Measurements from ENCODE around the gene EPS8L2. TPM values are rescaled to one million over a fixed set of nuclear protein-coding genes. Genes with fewer than 3 reads are reported as not detected.

The EPS8L2 gene
- total RNA-seq, 3 donors from 2014 or later, result 5.2 to 13.0 (median 7.0) TPM

DNA sequence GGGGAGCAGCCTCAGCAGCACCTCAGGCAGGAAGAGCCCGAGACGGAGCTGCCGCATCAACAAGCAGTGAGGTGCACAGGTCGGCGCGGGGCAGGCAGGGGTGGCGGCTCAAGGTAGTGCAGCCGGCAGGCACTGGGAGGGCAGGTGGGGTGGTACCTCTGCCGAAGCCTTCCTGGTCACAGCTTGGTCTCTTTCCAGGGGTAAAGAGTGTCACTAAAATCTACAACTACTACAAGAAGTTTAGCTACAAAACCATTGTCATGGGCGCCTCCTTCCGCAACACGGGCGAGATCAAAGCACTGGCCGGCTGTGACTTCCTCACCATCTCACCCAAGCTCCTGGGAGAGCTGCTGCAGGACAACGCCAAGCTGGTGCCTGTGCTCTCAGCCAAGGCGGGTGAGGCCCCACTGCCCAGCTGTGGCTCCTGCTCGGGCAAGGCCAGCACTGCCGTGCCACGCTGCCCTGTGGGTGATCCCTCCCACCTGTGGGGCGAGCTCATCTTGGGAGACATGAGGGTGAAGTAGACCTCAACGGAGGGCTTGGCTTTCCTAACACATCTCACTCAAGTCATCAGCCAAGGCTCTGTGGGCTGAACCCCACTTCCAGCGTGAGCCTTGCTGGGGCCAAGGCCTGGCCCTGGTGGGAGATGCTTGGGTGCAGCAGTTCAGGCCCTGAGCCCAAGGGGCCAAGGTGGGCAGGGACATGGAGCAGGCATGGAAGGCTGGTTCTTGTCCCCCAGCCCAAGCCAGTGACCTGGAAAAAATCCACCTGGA, 57.7 kb downstream of the EPS8L2 start:
- Mint-ChIP-seq H3K4me1 (ENCODE audit: low read depth) (no peaks in the 10 kb centered on the region), H3K36me3 (ENCODE audit: insufficient read depth) (peaks cover 14% of the 10 kb centered on the region), H3K27me3 (ENCODE audit: low read depth) (no peaks in the 10 kb centered on the region), H3K4me3 (no peak overlapping the region), H3K9me3 (no peaks in the 10 kb centered on the region)
- DNase-seq, result no peak
- ATAC-seq, result no peak

DNA sequence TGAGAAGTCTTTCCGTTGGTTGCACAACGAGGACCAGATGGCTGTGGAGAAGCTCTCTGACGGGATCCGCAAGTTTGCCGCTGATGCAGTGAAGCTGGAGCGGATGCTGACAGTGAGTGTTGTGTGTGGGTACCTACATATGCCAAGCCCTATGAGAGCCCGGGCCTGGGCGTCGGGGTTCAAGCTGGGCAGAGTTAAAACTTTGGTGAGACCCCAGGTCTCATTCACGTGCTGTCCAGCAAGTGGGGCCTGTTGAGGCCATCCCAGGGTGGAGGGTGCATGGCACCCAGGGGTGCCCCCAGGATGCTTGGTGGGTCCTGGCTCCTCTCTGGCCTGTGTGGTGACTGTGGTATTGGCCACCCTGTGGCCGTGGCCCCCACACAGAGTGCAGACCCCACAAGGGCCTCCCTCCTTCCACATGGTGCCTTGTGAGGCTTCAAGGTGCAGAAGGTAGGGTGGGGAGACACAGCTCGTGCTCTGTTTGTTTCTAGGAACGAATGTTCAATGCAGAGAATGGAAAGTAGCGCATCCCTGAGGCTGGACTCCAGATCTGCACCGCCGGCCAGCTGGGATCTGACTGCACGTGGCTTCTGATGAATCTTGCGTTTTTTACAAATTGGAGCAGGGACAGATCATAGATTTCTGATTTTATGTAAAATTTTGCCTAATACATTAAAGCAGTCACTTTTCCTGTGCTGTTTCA, 58.4 kb downstream of the EPS8L2 start:
- H3K27me3 Mint-ChIP-seq (ENCODE audit: low read depth), result no peaks in the 10 kb centered on the region
- H3K4me1 Mint-ChIP-seq (ENCODE audit: low read depth), result no peaks in the 10 kb centered on the region
- no peak overlapping the region for H3K4me3 Mint-ChIP-seq
- DNase-seq (no peak), ATAC-seq (no peak)
- peaks cover 14% of the 10 kb centered on the region for H3K36me3 Mint-ChIP-seq (ENCODE audit: insufficient read depth)
- no peaks in the 10 kb centered on the region for H3K9me3 Mint-ChIP-seq

DNA sequence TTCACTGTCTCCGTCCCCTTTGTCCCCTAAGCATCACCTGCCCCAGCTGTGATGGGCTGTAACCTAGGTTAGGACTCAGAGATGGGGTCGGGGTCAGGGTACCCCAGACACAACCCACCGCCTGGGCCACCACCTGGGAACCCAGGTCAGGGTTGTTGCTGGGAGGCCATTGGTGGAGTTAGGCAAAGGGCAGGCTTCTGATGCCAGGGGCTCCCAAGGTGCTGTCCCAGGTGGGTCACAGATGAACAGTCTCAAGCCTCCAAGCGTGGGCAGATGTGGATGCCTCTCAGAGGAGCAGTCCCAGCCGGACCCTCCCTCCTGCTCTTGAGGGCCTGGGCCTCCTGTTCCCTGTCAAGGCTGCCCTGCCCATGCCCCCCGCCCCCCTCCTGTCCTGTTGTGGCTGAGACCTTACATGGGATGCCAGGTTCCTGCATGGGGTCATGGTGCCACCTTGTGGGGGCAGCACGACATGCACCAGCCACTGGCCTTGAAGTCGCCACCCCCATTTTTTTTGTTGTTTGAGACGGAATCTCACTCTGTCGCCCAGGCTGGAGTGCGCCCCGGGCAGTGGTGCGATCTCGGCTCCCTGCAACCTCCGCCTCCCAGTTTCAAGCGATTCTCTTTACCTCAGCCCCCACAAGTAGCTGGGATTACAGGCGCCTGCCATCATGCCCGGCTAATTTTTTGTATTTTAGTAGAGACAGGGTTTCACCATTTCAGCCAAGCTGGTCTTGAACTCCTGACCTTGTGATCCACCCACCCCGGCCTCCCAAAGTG, 59.2 kb downstream of the EPS8L2 start:
- no peaks in the 10 kb centered on the region for H3K4me1 Mint-ChIP-seq (ENCODE audit: low read depth)
- DNase-seq, result peak; percentile 59

DNA sequence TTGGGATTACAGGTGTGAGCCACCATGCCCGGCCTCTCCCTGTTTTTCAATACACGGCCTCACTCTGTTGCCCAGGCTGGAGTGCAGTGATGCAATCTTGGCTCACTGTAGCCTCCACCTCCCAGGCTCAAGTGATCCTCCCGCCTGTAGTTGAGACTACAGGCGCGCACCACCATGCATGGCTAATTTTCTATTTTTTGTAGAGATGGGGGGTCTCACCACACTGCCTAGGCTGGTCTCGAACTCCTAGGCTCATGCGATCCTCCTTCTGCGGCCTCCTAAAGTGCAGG, 59.7 kb downstream of the EPS8L2 start:
- DNase-seq (no peak), ATAC-seq (no peak)
- peaks cover 10% of the 10 kb centered on the region for H3K36me3 Mint-ChIP-seq (ENCODE audit: insufficient read depth)

More for the DNA sequence above, 59.2 kb downstream of the EPS8L2 start:
- H3K4me3 Mint-ChIP-seq, result no peak overlapping the region
- no peaks in the 10 kb centered on the region for H3K27me3 Mint-ChIP-seq (ENCODE audit: low read depth)
- peaks cover 11% of the 10 kb centered on the region for H3K36me3 Mint-ChIP-seq (ENCODE audit: insufficient read depth)
- H3K9me3 Mint-ChIP-seq, result no peaks in the 10 kb centered on the region
- peak; percentile 64 to 73 for ATAC-seq

DNA sequence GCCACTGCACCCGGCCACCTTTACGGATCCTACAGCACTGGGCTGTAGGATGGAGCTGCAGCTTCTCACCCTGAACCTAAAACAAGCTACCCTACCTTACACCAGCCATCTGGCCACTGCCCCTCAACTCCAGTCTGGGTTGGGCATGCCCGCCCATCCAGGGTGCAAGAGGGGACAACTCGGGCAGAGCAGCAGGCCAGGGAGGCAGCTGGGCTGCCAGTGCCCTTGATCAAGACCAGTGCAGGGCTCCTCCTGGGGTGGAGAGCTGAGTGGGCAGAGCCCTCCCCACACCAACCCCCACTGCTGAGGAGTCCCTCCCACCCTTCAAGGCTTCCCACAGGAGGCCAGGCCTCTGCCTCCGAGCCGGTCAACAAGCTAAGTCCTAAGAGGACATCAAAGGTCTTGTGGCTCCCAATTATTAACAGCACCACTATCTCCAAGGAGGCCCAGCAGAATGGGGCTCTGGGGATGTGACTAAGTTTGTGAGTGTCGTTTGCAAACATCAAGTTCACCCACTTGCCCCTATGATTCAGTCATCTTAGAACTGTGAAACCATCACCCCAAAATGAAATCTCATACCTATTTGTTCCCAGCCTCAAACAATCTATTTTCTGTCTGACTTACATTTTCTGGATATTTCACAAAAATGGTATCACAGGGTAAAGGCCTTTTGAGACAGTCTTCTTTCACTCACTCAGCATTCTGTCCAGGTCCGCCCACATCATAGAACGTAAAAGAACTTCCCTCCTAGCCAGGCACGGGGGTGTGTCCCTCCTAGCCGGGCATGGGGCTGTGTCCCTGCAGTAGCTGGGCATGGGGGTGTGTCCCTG, 60.3 kb downstream of the EPS8L2 start:
- H3K4me1 Mint-ChIP-seq (ENCODE audit: low read depth), result no peaks in the 10 kb centered on the region
- ATAC-seq (peak; percentile 42 to 51), DNase-seq (no peak)
- no peak overlapping the region for H3K4me3 Mint-ChIP-seq
- no peaks in the 10 kb centered on the region for H3K27me3 Mint-ChIP-seq (ENCODE audit: low read depth)
- peaks cover 10% of the 10 kb centered on the region for H3K36me3 Mint-ChIP-seq (ENCODE audit: insufficient read depth)
- no peaks in the 10 kb centered on the region for H3K9me3 Mint-ChIP-seq

More for the DNA sequence above, 59.7 kb downstream of the EPS8L2 start:
- no peaks in the 10 kb centered on the region for H3K27me3 Mint-ChIP-seq (ENCODE audit: low read depth)
- no peak overlapping the region for H3K4me3 Mint-ChIP-seq
- no peaks in the 10 kb centered on the region for H3K4me1 Mint-ChIP-seq (ENCODE audit: low read depth)
- no peaks in the 10 kb centered on the region for H3K9me3 Mint-ChIP-seq

DNA sequence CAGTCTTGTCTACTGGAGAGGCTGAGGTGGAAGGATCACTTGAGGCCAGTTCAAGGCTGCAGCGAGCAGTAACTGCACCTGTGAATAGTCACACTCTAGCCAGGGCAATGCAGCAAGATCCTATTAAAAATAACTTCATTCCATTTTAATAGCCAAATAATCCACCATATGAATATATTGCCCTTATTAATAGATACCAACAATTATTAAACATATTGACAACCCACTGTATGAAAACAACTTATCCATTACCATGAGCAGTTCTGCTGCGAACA, 60.8 kb downstream of the EPS8L2 start:
- no peaks in the 10 kb centered on the region for H3K4me1 Mint-ChIP-seq (ENCODE audit: low read depth)
- no peak for DNase-seq
- H3K27me3 Mint-ChIP-seq (ENCODE audit: low read depth), result no peaks in the 10 kb centered on the region
- no peak for ATAC-seq
- H3K9me3 Mint-ChIP-seq, result no peaks in the 10 kb centered on the region
- peaks cover 10% of the 10 kb centered on the region for H3K36me3 Mint-ChIP-seq (ENCODE audit: insufficient read depth)
- no peak overlapping the region for H3K4me3 Mint-ChIP-seq

DNA sequence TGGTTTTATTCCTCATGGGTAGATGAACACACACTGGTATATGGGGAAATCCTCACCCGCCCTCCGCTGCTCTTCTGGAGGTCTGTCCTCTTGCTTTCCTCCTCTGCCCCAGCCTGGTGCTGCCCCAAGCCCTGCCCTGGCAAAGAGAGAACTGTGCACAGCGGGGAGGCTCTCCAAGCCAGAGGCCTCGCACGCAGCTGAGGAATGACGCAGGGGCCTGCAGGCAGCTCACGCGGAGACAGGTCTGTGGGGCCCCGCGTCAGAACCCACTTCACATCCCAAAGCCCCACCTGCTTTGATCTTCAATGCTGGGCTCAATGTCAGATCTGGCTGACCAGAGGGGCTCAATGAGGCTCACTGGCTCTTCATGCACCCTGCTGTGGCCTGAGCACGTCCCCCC, 61.2 kb downstream of the EPS8L2 start:
- Mint-ChIP-seq H3K27me3 (ENCODE audit: low read depth) (no peaks in the 10 kb centered on the region), H3K9me3 (no peaks in the 10 kb centered on the region), H3K4me3 (no peak overlapping the region), H3K36me3 (ENCODE audit: insufficient read depth) (peaks cover 10% of the 10 kb centered on the region), H3K4me1 (ENCODE audit: low read depth) (no peaks in the 10 kb centered on the region)
- no peak for ATAC-seq
- no peak for DNase-seq

DNA sequence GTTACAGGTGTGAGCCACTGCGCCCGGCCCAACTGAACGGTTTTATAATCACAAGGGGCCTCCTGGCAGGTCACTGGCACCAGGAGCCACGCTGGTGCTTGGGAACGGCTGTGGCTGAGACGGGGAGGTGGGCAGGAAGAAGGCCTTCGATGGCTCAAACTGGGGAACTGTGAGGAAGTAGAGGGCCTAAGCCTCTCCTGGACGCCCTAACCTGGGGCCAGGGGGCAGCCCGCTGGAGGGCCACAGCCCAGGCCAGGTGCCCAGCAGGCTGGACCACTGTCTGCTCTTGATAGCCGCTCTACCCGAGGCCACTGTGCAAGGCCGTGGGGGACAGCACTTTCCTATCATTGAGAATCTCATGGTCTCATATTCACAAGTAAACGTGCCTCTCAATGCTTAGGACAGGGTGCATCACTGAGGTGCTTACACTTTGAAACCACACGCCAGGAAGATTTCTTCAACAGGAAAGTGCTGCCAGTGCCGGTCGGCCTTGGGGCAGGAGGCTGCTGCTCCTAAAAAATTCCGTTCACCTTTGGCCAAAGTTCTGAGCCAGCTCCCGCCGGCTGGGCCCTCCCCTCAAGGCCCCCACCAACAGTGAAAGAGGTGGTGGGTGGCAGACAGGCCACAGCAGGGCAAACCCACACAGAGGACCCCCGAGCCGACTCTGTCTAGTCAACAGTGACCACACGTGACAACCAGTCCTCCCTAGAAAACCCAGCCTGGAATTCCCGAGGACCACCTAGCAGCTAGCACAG, 64.0 kb downstream of the EPS8L2 start:
- ATAC-seq, result no peak
- Mint-ChIP-seq H3K36me3 (ENCODE audit: insufficient read depth) (no peaks in the 10 kb centered on the region), H3K4me1 (ENCODE audit: low read depth) (peaks cover 7% of the 10 kb centered on the region), H3K9me3 (no peaks in the 10 kb centered on the region), H3K4me3 (no peak overlapping the region), H3K27me3 (ENCODE audit: low read depth) (no peaks in the 10 kb centered on the region)
- DNase-seq, result no peak

DNA sequence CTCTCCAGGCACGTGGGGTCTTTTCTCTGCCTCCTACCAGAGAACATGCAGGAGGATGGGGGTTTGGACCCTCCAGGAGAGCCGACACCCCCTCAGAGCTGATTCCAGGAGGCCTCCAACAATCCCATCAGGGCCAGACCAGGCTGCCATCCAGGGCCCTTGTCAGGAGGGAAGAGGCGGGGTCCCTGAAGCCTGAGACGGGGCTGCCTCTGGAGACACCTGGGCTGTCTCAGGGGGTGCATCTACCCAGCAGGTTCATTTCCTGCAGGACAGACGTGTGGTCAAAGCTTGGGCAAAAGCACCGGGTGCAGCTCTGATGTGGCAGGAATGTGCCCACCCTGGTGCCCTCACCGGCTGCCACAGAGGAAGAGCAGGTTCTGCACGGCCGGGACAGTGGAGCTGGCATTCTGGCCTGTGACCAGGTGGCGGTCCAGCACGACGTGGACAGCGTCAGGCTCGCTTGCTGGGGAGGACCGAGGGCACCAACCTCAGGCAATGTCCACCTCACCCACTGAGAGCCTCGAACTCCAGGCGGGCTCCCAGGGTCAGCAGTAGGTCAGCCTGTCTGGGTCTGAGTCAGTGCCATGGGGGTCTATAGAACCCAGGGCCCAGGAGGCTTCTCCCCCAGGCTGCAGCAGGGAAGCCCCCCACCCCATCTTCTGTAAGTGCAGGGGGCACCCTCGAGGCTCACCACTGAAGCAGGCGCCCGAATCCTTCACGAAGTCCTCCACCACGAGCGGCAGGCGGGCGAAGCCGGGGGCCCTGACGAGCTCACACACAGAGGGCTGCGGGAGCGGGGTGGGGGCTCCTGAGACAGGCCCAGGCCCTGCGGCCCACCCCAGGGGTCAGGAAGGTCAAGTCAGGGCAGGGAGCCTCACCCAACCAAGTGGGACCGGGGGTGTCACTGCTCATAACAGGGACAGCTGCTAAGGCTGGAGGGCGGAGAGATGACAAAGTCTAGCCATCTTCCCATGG, 64.9 kb downstream of the EPS8L2 start:
- Mint-ChIP-seq H3K4me1 (ENCODE audit: low read depth) (peaks cover 13% of the 10 kb centered on the region), H3K27me3 (ENCODE audit: low read depth) (no peaks in the 10 kb centered on the region), H3K9me3 (no peaks in the 10 kb centered on the region), H3K36me3 (ENCODE audit: insufficient read depth) (peaks cover 2% of the 10 kb centered on the region), H3K4me3 (no peak overlapping the region)
- ATAC-seq, result no peak
- DNase-seq, result no peak

DNA sequence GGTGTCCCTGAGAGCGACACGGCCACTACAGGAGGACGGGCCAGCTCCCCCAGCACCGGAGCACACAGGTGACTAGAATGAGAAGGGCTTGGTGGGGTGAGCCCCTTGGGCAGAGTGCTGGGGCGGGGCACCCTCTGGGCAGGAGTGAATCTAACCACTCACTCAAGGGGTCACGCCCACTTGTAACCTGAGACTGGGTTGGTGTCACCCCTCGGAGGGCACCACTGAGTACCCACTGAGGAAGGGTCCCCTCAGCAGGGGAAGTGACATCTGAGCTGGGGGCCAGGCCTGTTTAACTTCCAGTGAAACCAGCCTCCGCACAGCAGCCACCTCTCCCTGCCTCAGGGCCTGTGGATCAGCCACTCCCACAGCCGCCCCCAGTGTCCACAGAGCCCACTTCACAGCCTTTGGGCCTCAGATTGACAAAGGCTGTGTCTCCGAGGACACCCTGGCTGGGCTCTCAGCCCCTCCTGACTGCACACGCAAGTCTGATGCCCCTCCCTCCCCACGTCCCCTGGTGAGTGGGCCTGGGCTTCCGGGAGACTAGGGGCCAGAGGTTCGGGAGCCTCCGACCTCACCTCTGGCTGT, 65.7 kb downstream of the EPS8L2 start:
- Mint-ChIP-seq H3K9me3 (no peaks in the 10 kb centered on the region), H3K27me3 (ENCODE audit: low read depth) (no peaks in the 10 kb centered on the region), H3K4me1 (ENCODE audit: low read depth) (peaks cover 19% of the 10 kb centered on the region), H3K4me3 (no peak overlapping the region), H3K36me3 (ENCODE audit: insufficient read depth) (peaks cover 2% of the 10 kb centered on the region)
- ATAC-seq, result no peak
- no peak for DNase-seq

DNA sequence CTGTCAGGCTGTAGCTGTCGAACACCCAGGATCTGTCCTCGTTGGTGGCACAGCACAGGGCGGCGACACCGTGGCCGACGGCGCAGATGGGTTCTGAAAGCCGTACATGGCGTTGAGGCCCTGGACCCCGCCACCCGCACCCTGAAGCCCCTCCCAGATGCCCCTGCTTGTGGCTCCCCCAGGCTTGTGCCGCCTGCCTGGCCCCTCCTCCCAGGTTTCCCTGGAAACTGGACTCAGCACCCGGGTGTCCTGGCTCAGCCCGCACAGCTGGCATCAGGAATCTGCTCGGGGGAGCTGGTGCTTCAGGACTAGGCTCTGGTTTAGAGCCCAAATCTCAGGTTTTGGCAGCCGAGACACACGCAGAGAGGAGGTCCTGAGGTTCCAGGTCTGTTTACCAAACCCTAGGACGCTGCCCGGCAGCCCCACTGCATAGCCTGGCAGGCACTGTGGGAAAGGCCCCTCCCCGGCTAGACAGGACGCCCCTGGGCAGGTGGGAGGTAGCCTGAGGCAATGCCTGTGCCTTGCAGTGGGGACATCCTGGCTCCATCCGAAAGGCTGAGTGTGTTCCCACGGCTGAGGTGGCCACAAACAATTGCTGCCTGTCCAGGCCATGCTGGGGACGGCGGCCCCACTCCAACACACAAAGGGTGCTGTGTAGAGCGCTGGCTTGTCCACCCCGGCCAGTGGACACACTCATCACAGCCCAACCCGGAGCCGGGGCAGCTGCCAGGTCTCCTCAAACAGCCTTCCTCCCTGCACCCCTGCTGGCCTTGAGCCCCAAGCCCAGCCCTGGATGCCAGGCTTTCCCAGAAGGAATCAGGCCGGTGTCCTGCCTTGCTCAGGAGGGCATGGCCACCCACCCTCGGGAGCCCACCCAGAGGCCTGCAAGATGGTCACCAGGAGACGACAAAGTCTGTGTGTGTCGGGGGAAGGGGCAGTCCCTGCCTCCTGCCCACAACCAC, 66.7 kb downstream of the EPS8L2 start:
- Mint-ChIP-seq H3K4me3 (no peak overlapping the region), H3K36me3 (ENCODE audit: insufficient read depth) (peaks cover 2% of the 10 kb centered on the region), H3K4me1 (ENCODE audit: low read depth) (peaks cover 19% of the 10 kb centered on the region), H3K27me3 (ENCODE audit: low read depth) (no peaks in the 10 kb centered on the region), H3K9me3 (no peaks in the 10 kb centered on the region)
- no peak for DNase-seq
- no peak for ATAC-seq

DNA sequence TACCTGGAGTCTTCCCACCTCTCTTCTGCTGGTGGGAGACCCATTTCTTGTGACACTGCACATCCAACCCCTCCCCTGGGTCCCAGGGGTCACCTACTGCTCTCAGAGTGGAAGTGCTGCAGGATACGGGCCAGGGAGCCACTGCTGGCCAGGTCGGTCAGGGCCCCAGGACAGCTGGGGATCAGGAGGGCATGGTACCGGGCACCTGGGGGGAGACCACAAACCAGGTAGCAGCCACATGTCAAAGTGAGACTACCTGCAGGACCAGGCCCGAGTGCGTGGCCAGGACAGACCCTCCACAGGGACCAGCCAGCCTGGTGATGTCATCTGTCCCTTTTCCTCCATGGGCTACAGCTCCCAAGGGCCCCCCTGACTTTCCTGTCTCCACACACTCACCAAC, 67.4 kb downstream of the EPS8L2 start:
- ATAC-seq (no peak), DNase-seq (no peak)
- H3K4me1 Mint-ChIP-seq (ENCODE audit: low read depth), result peaks cover 19% of the 10 kb centered on the region
- H3K36me3 Mint-ChIP-seq (ENCODE audit: insufficient read depth), result peaks cover 2% of the 10 kb centered on the region
- no peaks in the 10 kb centered on the region for H3K9me3 Mint-ChIP-seq
- H3K4me3 Mint-ChIP-seq, result no peak overlapping the region
- no peaks in the 10 kb centered on the region for H3K27me3 Mint-ChIP-seq (ENCODE audit: low read depth)
